ENCODE measurements around the gene GLO1.

GLO1 gene

DNA sequence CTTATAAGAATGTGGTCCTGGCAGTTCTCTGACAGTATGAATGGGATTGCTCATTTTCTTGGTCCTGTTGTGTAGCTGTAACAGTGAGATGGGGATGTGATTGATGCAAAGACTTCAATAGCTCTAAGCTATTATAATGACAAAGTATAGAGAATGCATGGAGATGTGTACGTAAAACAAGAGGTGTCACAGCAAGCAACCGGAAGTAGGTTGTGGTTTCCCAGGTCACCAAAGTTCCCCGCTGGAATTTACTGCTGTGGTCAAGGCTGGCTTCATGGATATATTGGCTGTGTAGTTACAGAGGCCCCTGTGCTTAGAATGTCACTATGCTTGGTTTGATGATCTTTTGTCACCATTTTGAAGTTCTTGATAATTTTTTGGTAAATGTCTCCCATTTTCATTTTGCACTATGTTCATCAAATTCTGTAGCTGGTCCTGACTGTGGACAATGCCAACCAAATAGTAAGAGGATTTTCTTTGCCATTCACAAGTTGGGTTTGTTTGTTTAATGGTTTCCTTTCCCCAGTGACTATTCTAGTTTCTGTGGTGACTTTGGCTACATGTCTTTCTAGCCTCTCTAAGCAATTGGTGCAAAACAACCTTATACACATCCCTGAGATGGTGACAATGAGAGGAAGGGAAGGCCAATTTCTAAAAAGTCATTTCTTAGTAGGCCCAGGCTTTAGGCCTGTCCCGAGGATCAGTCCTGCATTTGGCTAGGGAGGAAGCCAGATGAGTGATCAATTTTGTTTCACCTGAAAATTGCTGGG is 22.7 kb upstream of the GLO1 start:
- WGBS (ENCODE audit: extremely low coverage, insufficient coverage, insufficient read length), result no CpG with 5 or more reads among the region's 4 CpGs

DNA sequence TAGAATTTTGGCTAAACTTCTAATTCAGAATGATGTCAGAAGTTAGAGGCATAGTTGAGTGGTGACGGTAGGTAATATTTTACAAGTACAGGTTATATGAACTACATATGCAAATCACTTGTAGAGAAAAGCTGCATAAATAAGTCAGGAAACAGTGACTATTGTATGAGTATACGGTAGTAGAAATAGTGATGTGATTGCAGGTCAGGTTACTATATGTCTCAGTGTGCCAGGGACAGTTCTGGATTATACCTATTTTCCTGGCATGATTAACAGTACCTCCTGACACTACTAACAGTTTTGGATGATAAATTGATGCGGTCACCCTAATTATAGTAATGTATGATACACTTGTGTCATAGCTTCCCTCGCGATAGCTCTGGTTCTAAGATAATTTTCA is 21.4 kb upstream of the GLO1 start:
- WGBS (ENCODE audit: extremely low coverage, insufficient coverage, insufficient read length), result no CpG with 5 or more reads among the region's 5 CpGs
- no peak overlapping the region for H3K18ac ChIP-seq (ENCODE audit: low read length)
- no peak overlapping the region for H4K8ac ChIP-seq (ENCODE audit: low read depth, low read length)

More for the DNA sequence above, 22.7 kb upstream of the GLO1 start:
- no peak overlapping the region for H3K14ac ChIP-seq (ENCODE audit: low read length)
- H3K18ac ChIP-seq (ENCODE audit: low read length), result no peak overlapping the region
- no peak overlapping the region for H3K23ac ChIP-seq (ENCODE audit: low read length)
- H3K9ac ChIP-seq (ENCODE audit: low read length), result no peak overlapping the region
- H3K36me3 ChIP-seq (ENCODE audit: control insufficient read depth in 1 of 2, insufficient read depth in 2 of 2, low read length in 2 of 2), result no peaks in the 10 kb centered on the region
- no peak overlapping the region for H4K8ac ChIP-seq (ENCODE audit: low read depth, low read length)
- H2BK120ac ChIP-seq (ENCODE audit: insufficient read depth, low read length, poor library complexity), result no peak overlapping the region
- H2BK5ac ChIP-seq (ENCODE audit: low read depth, low read length, poor library complexity), result no peak overlapping the region
- no peak overlapping the region for H2AK5ac ChIP-seq (ENCODE audit: low read length)
- no peak overlapping the region for H3K4me2 ChIP-seq (ENCODE audit: low read length)
- H3K27ac ChIP-seq (ENCODE audit: low read depth, low read length), result no peak overlapping the region
- no peaks in the 10 kb centered on the region for H3K9me3 ChIP-seq (ENCODE audit: insufficient read depth, low read depth, low read length)
- no peak for DNase-seq
- H3K79me2 ChIP-seq (ENCODE audit: control insufficient read depth, insufficient read depth, low read length, poor library complexity), result no peaks in the 10 kb centered on the region
- H3K4me1 ChIP-seq (ENCODE audit: control insufficient read depth in 1 of 2, insufficient read depth in 2 of 2, low read length in 2 of 2), result no peaks in the 10 kb centered on the region
- no peak overlapping the region for H4K91ac ChIP-seq (ENCODE audit: low read depth, low read length)
- H2BK12ac ChIP-seq (ENCODE audit: low read length), result no peak overlapping the region
- no peaks in the 10 kb centered on the region for H3K27me3 ChIP-seq (ENCODE audit: insufficient read depth, low read length)
- no peaks in the 10 kb centered on the region for H3K79me1 ChIP-seq (ENCODE audit: low read length)
- no peak overlapping the region for H4K12ac ChIP-seq (ENCODE audit: low read depth, low read length)
- H3K4me3 ChIP-seq (ENCODE audit: low read depth, low read length), result no peak overlapping the region
- H3K4ac ChIP-seq (ENCODE audit: low read depth, low read length), result no peak overlapping the region
- no peak overlapping the region for H2AFZ ChIP-seq (ENCODE audit: insufficient read depth, low read length, poor library complexity)

DNA sequence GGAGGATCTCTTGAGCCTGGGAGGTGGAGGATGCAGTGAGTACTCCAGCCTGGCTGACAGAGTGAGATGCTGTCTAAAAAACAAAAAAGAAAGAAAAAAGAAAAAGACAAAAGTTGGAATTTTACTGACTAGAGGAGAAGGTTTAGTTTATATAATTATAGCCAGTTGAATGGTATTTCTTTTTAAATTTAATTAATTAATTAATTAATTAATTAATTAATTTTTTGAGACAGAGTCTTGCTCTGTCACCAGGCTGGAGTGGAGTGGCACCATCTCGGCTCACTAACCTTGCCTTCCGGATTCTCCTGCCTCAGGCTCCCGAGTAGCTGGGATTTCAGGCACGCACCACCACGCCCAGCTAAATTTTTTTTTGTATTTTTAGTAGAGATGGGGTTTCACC is 20.8 kb upstream of the GLO1 start:
- Histone ChIP-seq H2AK5ac (ENCODE audit: low read length) (no peak overlapping the region), H3K14ac (ENCODE audit: low read length) (no peak overlapping the region)

More for the DNA sequence above, 21.4 kb upstream of the GLO1 start:
- Histone ChIP-seq H4K91ac (ENCODE audit: low read depth, low read length) (no peak overlapping the region), H3K4me3 (ENCODE audit: low read depth, low read length) (no peak overlapping the region), H3K4me1 (ENCODE audit: control insufficient read depth in 1 of 2, insufficient read depth in 2 of 2, low read length in 2 of 2) (peaks cover 0 to 2% of the 10 kb centered on the region in 2 experiments), H3K4me2 (ENCODE audit: low read length) (no peak overlapping the region), H3K79me2 (ENCODE audit: control insufficient read depth, insufficient read depth, low read length, poor library complexity) (no peaks in the 10 kb centered on the region), H2AFZ (ENCODE audit: insufficient read depth, low read length, poor library complexity) (no peak overlapping the region), H2AK5ac (ENCODE audit: low read length) (no peak overlapping the region), H3K4ac (ENCODE audit: low read depth, low read length) (no peak overlapping the region), H3K9ac (ENCODE audit: low read length) (no peak overlapping the region), H2BK5ac (ENCODE audit: low read depth, low read length, poor library complexity) (no peak overlapping the region), H4K12ac (ENCODE audit: low read depth, low read length) (no peak overlapping the region), H3K9me3 (ENCODE audit: insufficient read depth, low read depth, low read length) (no peaks in the 10 kb centered on the region), H2BK12ac (ENCODE audit: low read length) (no peak overlapping the region), H3K36me3 (ENCODE audit: control insufficient read depth in 1 of 2, insufficient read depth in 2 of 2, low read length in 2 of 2) (no peaks in the 10 kb centered on the region), H3K79me1 (ENCODE audit: low read length) (no peaks in the 10 kb centered on the region), H2BK120ac (ENCODE audit: insufficient read depth, low read length, poor library complexity) (no peak overlapping the region), H3K27ac (ENCODE audit: low read depth, low read length) (no peak overlapping the region), H3K27me3 (ENCODE audit: insufficient read depth, low read length) (no peaks in the 10 kb centered on the region), H3K23ac (ENCODE audit: low read length) (no peak overlapping the region), H3K14ac (ENCODE audit: low read length) (no peak overlapping the region)
- no peak for DNase-seq

DNA sequence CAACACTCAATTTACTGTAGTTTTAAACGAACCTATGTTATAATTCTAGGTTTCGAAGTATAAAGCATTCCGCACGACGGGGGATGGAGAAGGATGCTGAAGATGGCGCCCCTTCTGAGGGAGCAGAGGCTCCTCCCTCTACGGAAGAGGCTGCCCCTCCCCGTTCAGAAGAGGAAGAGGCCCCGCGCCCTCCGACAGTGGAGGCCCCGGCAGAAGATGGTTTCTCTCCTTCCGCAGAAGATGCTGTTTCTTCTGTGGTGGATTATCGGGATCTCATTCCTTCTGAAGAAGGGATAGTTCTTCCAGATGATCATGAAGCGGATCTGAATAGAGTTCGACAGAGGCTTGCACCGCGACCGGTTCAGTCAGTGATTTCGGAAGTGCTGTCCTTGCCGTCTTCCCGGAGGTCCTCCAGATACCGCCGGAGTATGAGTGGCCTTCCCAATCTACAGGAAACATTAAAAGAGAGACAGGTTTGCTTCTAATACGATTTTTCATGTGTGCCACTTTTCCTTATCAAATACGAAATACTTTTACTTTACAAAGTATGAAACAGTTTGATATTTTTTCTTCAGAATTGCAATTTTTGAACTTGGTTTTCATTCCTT is 19.9 kb upstream of the GLO1 start:
- no peak overlapping the region for H4K12ac ChIP-seq (ENCODE audit: low read depth, low read length)
- H3K4me2 ChIP-seq (ENCODE audit: low read length), result no peak overlapping the region
- H4K91ac ChIP-seq (ENCODE audit: low read depth, low read length), result no peak overlapping the region
- no peak overlapping the region for H3K4ac ChIP-seq (ENCODE audit: low read depth, low read length)
- no peaks in the 10 kb centered on the region for H3K36me3 ChIP-seq (ENCODE audit: control insufficient read depth in 1 of 2, insufficient read depth in 2 of 2, low read length in 2 of 2)
- no CpG with 5 or more reads among the region's 26 CpGs for WGBS (ENCODE audit: extremely low coverage, insufficient coverage, insufficient read length)
- no peak overlapping the region for H2BK120ac ChIP-seq (ENCODE audit: insufficient read depth, low read length, poor library complexity)
- no peaks in the 10 kb centered on the region for H3K79me1 ChIP-seq (ENCODE audit: low read length)
- no peak overlapping the region for H3K18ac ChIP-seq (ENCODE audit: low read length)
- H2AK5ac ChIP-seq (ENCODE audit: low read length), result no peak overlapping the region
- DNase-seq, result no peak
- H3K27me3 ChIP-seq (ENCODE audit: insufficient read depth, low read length), result no peaks in the 10 kb centered on the region
- no peak overlapping the region for H3K9ac ChIP-seq (ENCODE audit: low read length)
- no peak overlapping the region for H4K8ac ChIP-seq (ENCODE audit: low read depth, low read length)
- no peak overlapping the region for H2AFZ ChIP-seq (ENCODE audit: insufficient read depth, low read length, poor library complexity)
- no peak overlapping the region for H3K14ac ChIP-seq (ENCODE audit: low read length)
- H2BK5ac ChIP-seq (ENCODE audit: low read depth, low read length, poor library complexity), result no peak overlapping the region
- no peak overlapping the region for H2BK12ac ChIP-seq (ENCODE audit: low read length)
- no peaks in the 10 kb centered on the region for H3K79me2 ChIP-seq (ENCODE audit: control insufficient read depth, insufficient read depth, low read length, poor library complexity)
- peaks cover 0 to 2% of the 10 kb centered on the region in 2 experiments for H3K4me1 ChIP-seq (ENCODE audit: control insufficient read depth in 1 of 2, insufficient read depth in 2 of 2, low read length in 2 of 2)
- H3K23ac ChIP-seq (ENCODE audit: low read length), result no peak overlapping the region
- no peak overlapping the region for H3K4me3 ChIP-seq (ENCODE audit: low read depth, low read length)
- no peaks in the 10 kb centered on the region for H3K9me3 ChIP-seq (ENCODE audit: insufficient read depth, low read depth, low read length)
- H3K27ac ChIP-seq (ENCODE audit: low read depth, low read length), result no peak overlapping the region

More for the DNA sequence above, 20.8 kb upstream of the GLO1 start:
- H3K9me3 ChIP-seq (ENCODE audit: insufficient read depth, low read depth, low read length), result no peaks in the 10 kb centered on the region
- no peak overlapping the region for H2BK120ac ChIP-seq (ENCODE audit: insufficient read depth, low read length, poor library complexity)
- no peaks in the 10 kb centered on the region for H3K79me2 ChIP-seq (ENCODE audit: control insufficient read depth, insufficient read depth, low read length, poor library complexity)
- no peak overlapping the region for H2AFZ ChIP-seq (ENCODE audit: insufficient read depth, low read length, poor library complexity)
- H2BK12ac ChIP-seq (ENCODE audit: low read length), result no peak overlapping the region
- no peak overlapping the region for H4K91ac ChIP-seq (ENCODE audit: low read depth, low read length)
- H3K18ac ChIP-seq (ENCODE audit: low read length), result no peak overlapping the region
- H3K27ac ChIP-seq (ENCODE audit: low read depth, low read length), result no peak overlapping the region
- H3K36me3 ChIP-seq (ENCODE audit: control insufficient read depth in 1 of 2, insufficient read depth in 2 of 2, low read length in 2 of 2), result no peaks in the 10 kb centered on the region
- H3K4me3 ChIP-seq (ENCODE audit: low read depth, low read length), result no peak overlapping the region
- no peaks in the 10 kb centered on the region for H3K27me3 ChIP-seq (ENCODE audit: insufficient read depth, low read length)
- H3K9ac ChIP-seq (ENCODE audit: low read length), result no peak overlapping the region
- no peak overlapping the region for H3K4me2 ChIP-seq (ENCODE audit: low read length)
- no peak overlapping the region for H3K23ac ChIP-seq (ENCODE audit: low read length)
- peaks cover 0 to 2% of the 10 kb centered on the region in 2 experiments for H3K4me1 ChIP-seq (ENCODE audit: control insufficient read depth in 1 of 2, insufficient read depth in 2 of 2, low read length in 2 of 2)
- DNase-seq, result no peak
- no peaks in the 10 kb centered on the region for H3K79me1 ChIP-seq (ENCODE audit: low read length)
- no peak overlapping the region for H3K4ac ChIP-seq (ENCODE audit: low read depth, low read length)
- no peak overlapping the region for H4K8ac ChIP-seq (ENCODE audit: low read depth, low read length)
- no peak overlapping the region for H2BK5ac ChIP-seq (ENCODE audit: low read depth, low read length, poor library complexity)
- H4K12ac ChIP-seq (ENCODE audit: low read depth, low read length), result no peak overlapping the region
- no CpG with 5 or more reads among the region's 5 CpGs for WGBS (ENCODE audit: extremely low coverage, insufficient coverage, insufficient read length)

Data from trophoblast cell (in vitro differentiated cells and primary cell).